BLaER1 (cell line): ENCODE results near the gene RHOT1.
"Not testable (repeated sequence)": the region's sequence is repeated elsewhere in the genome, so short reads cannot be mapped to it uniquely, and the experiment has no call there.

ENCODE experiments used
- H3K27ac ChIP-seq: shearing (Covaris generic); formaldehyde crosslinking; 2 replicates; pipeline ENCODE4 v1.8.1; 2022
- H3K27me3 ChIP-seq: shearing (Covaris generic); formaldehyde crosslinking; 2 replicates; pipeline ENCODE4 v1.8.1; 2022
- H3K36me3 ChIP-seq: shearing (Covaris generic); formaldehyde crosslinking; 2 replicates; pipeline ENCODE4 v1.8.1; 2022
- H3K4me1 ChIP-seq: shearing (Covaris generic); formaldehyde crosslinking; 2 replicates; pipeline ENCODE4 v1.8.1; 2022
- H3K4me2 ChIP-seq: shearing (Covaris generic); formaldehyde crosslinking; 2 replicates; pipeline ENCODE4 v1.8.1; 2022
- H3K4me3 ChIP-seq: shearing (Covaris generic); formaldehyde crosslinking; 2 replicates; pipeline ENCODE4 v1.8.1; 2022
- H3K9ac ChIP-seq: shearing (Covaris generic); formaldehyde crosslinking; 2 replicates; pipeline ENCODE4 v1.8.1; 2022
- H3K9me3 ChIP-seq: shearing (Covaris generic); formaldehyde crosslinking; 2 replicates; pipeline ENCODE4 v1.8.1; 2022
- H4K20me1 ChIP-seq: shearing (Covaris generic); formaldehyde crosslinking; 2 replicates; pipeline ENCODE4 v1.8.1; 2022
- Cebpa-rat ChIP-seq: shearing (Covaris generic); IDR thresholded peaks from 2 replicates; pipeline ENCODE4 v1.8.1; 2022

Gene RHOT1

GRCh38 chr17:32256701-32257019 is 114.4 kb downstream of the RHOT1 start:
- H4K20me1 ChIP-seq = no peaks in the 10 kb centered on the region
- TF ChIP-seq Cebpa-rat = no peak
- H3K4me2 ChIP-seq = peak overlapping the region; percentile 65
- no peaks in the 10 kb centered on the region for H3K9me3 ChIP-seq
- peaks cover 24% of the 10 kb centered on the region for H3K4me1 ChIP-seq
- H3K27ac ChIP-seq = no peak overlapping the region
- no peaks in the 10 kb centered on the region for H3K36me3 ChIP-seq
- no peak overlapping the region for H3K4me3 ChIP-seq
- H3K27me3 ChIP-seq = peaks cover 9% of the 10 kb centered on the region; the same call in 1 of the 2 replicates
- no peak overlapping the region for H3K9ac ChIP-seq

- peaks cover 28% of the 10 kb centered on the region for H3K27me3 ChIP-seq
These were observed 116.3 kb downstream of the RHOT1 start for GRCh38 chr17:32258383-32259140.

GRCh38 chr17:32259586-32259985 is 117.3 kb downstream of the RHOT1 start:
- no peak overlapping the region for H3K27ac ChIP-seq
- peaks cover 24% of the 10 kb centered on the region for H3K4me1 ChIP-seq

More at GRCh38 chr17:32258383-32259140, 116.3 kb downstream of the RHOT1 start:
- Histone ChIP-seq H3K36me3 (no peaks in the 10 kb centered on the region), H3K9ac (no peak overlapping the region), H3K27ac (no peak overlapping the region), H4K20me1 (peaks cover under 1% of the 10 kb centered on the region; the same call in 1 of the 2 replicates), H3K4me2 (peak overlapping the region; percentile 9; the same call in 1 of the 2 replicates), H3K4me3 (no peak overlapping the region), H3K9me3 (no peaks in the 10 kb centered on the region), H3K4me1 (peaks cover 24% of the 10 kb centered on the region)
- no peak for TF ChIP-seq Cebpa-rat

GRCh38 chr17:32261417-32261736 is 119.1 kb downstream of the RHOT1 start:
- Histone ChIP-seq H3K4me1 (peaks cover 24% of the 10 kb centered on the region), H3K27ac (no peak overlapping the region), H3K4me2 (no peak overlapping the region), H3K27me3 (peaks cover 56% of the 10 kb centered on the region), H3K4me3 (no peak overlapping the region), H3K9me3 (no peaks in the 10 kb centered on the region), H4K20me1 (peaks cover 27% of the 10 kb centered on the region), H3K9ac (no peak overlapping the region), H3K36me3 (no peaks in the 10 kb centered on the region)
- no peak for TF ChIP-seq Cebpa-rat

More at GRCh38 chr17:32259586-32259985, 117.3 kb downstream of the RHOT1 start:
- no peak overlapping the region for H3K9ac ChIP-seq
- H3K9me3 ChIP-seq = no peaks in the 10 kb centered on the region
- peaks cover 9% of the 10 kb centered on the region; the same call in 1 of the 2 replicates for H4K20me1 ChIP-seq
- no peak overlapping the region for H3K4me2 ChIP-seq
- H3K4me3 ChIP-seq = no peak overlapping the region
- no peaks in the 10 kb centered on the region for H3K36me3 ChIP-seq
- peaks cover 38% of the 10 kb centered on the region for H3K27me3 ChIP-seq
- no peak for TF ChIP-seq Cebpa-rat

GRCh38 chr17:32261936-32262510 is 119.7 kb downstream of the RHOT1 start:
- H3K27ac ChIP-seq = no peak overlapping the region
- peaks cover 34% of the 10 kb centered on the region for H4K20me1 ChIP-seq
- no peak for TF ChIP-seq Cebpa-rat
- peaks cover 62% of the 10 kb centered on the region for H3K27me3 ChIP-seq
- no peaks in the 10 kb centered on the region for H3K36me3 ChIP-seq
- no peak overlapping the region for H3K4me2 ChIP-seq
- H3K4me3 ChIP-seq = no peak overlapping the region
- H3K4me1 ChIP-seq = peaks cover 24% of the 10 kb centered on the region
- H3K9me3 ChIP-seq = no peaks in the 10 kb centered on the region
- no peak overlapping the region for H3K9ac ChIP-seq

GRCh38 chr17:32263515-32263914 is 121.2 kb downstream of the RHOT1 start:
- peaks cover 37% of the 10 kb centered on the region for H4K20me1 ChIP-seq
- H3K4me1 ChIP-seq = peaks cover 20% of the 10 kb centered on the region

GRCh38 chr17:32264140-32264799 is 122.0 kb downstream of the RHOT1 start:
- Histone ChIP-seq H3K4me3 (no peak overlapping the region), H3K36me3 (no peaks in the 10 kb centered on the region), H3K27me3 (peaks cover 82% of the 10 kb centered on the region), H4K20me1 (peaks cover 41% of the 10 kb centered on the region), H3K4me1 (peaks cover 15% of the 10 kb centered on the region), H3K9me3 (no peaks in the 10 kb centered on the region), H3K27ac (no peak overlapping the region), H3K9ac (no peak overlapping the region), H3K4me2 (no peak overlapping the region)
- TF ChIP-seq Cebpa-rat = no peak

More at GRCh38 chr17:32263515-32263914, 121.2 kb downstream of the RHOT1 start:
- H3K27ac ChIP-seq, H3K36me3 ChIP-seq, H3K4me2 ChIP-seq, H3K9ac ChIP-seq, H3K4me3 ChIP-seq, H3K9me3 ChIP-seq: not testable (repeated sequence)
- H3K27me3 ChIP-seq = peaks cover 77% of the 10 kb centered on the region

- no peak overlapping the region for H3K4me2 ChIP-seq
- peaks cover 87% of the 10 kb centered on the region for H3K27me3 ChIP-seq
- H3K4me1 ChIP-seq = peaks cover 15% of the 10 kb centered on the region
- no peak for TF ChIP-seq Cebpa-rat
- no peak overlapping the region for H3K4me3 ChIP-seq
- no peaks in the 10 kb centered on the region for H3K9me3 ChIP-seq
- H4K20me1 ChIP-seq = peaks cover 41% of the 10 kb centered on the region
- H3K27ac ChIP-seq = no peak overlapping the region
- H3K9ac ChIP-seq = no peak overlapping the region
- no peaks in the 10 kb centered on the region for H3K36me3 ChIP-seq
These were observed 122.5 kb downstream of the RHOT1 start for GRCh38 chr17:32264823-32265191.

- Histone ChIP-seq H3K4me3 (peak within 1 kb of the TSS; percentile 72), H3K27ac (no peak within 1 kb of the TSS), H3K4me1 (peaks cover 15% of the 10 kb centered on the region), H3K36me3 (no peaks in the 10 kb centered on the region), H4K20me1 (peaks cover 41% of the 10 kb centered on the region), H3K9ac (peak within 1 kb of the TSS; percentile 61), H3K9me3 (no peaks in the 10 kb centered on the region), H3K4me2 (peak within 1 kb of the TSS; percentile 99), H3K27me3 (peaks cover 93% of the 10 kb centered on the region)
- no peak for TF ChIP-seq Cebpa-rat
These were observed 123.1 kb downstream of the RHOT1 start, which contains the start of gene RHBDL3 for GRCh38 chr17:32265192-32265923. Gene RHBDL3 (plus strand): TSS chr17:32265832. CDS start chr17:32266190, 358 bp downstream.

- Histone ChIP-seq H3K4me2 (peak overlapping the region; percentile 99), H3K9me3 (no peaks in the 10 kb centered on the region), H3K9ac (peak overlapping the region; percentile 61), H3K4me1 (peaks cover 15% of the 10 kb centered on the region), H4K20me1 (peaks cover 41% of the 10 kb centered on the region), H3K27ac (no peak overlapping the region), H3K4me3 (peak overlapping the region; percentile 72), H3K36me3 (no peaks in the 10 kb centered on the region), H3K27me3 (peaks cover 96% of the 10 kb centered on the region)
- no peak for TF ChIP-seq Cebpa-rat
These were observed 123.7 kb downstream of the RHOT1 start for GRCh38 chr17:32266051-32266388.
